GM12875 (cell line): Measurements from ENCODE around the gene EXOC6.

Experiments
- H3K4me3 ChIP-seq: one replicate; pipeline ENCODE4 v1.5.1; 2011; ENCODE audit warnings: low read depth, low read length, control low read depth
- TF ChIP-seq, protein P1 (sequence below): IDR thresholded peaks from 2 replicates; pipeline ENCODE4 v1.5.1; 2011; ENCODE audit warnings: low read depth, mild to moderate bottlenecking, control low read depth, inconsistent platforms, low read length, moderate library complexity, borderline replicate concordance; ENCODE audit not compliant: insufficient read depth

The EXOC6 gene

DNA sequence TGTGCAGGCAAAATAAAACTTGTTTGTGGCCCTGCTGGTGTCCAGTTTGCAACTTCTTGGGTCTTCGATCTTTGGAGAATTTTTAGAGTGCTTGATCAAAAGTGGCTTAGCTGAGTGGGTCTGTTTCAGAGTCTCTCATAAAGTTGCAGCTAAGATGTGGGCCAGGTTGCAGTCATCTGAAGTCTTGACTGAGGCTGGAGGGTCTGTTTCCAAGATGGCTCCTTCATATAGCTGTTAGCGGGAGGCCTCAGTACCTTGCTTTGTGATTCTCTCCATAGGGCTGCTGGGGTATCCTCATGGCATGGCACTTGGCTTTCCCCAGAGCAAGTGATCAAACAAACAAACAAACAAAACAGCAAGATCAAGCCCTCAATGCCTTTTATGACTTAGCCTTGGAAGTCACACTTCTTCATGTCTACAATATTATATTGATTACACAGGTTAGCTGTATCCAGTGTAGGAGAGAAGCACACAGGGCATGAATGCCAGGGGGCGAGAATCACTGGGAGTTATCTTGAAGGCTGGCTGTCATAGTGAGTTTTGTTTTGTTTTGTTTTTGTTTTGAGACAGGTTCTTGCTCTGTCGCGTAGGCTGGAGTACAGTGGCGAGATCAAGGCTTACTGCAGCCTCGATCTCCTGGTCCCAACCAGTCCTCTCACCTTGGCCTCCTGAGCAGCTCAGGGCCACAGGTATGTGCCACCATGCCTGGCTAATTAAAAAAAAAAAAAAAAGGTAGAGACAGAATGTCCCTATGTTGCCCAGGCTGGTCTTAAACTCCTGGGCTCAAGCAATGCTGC lies 235.6 kb downstream of the EXOC6 start:
- TF ChIP-seq, protein P1, sequence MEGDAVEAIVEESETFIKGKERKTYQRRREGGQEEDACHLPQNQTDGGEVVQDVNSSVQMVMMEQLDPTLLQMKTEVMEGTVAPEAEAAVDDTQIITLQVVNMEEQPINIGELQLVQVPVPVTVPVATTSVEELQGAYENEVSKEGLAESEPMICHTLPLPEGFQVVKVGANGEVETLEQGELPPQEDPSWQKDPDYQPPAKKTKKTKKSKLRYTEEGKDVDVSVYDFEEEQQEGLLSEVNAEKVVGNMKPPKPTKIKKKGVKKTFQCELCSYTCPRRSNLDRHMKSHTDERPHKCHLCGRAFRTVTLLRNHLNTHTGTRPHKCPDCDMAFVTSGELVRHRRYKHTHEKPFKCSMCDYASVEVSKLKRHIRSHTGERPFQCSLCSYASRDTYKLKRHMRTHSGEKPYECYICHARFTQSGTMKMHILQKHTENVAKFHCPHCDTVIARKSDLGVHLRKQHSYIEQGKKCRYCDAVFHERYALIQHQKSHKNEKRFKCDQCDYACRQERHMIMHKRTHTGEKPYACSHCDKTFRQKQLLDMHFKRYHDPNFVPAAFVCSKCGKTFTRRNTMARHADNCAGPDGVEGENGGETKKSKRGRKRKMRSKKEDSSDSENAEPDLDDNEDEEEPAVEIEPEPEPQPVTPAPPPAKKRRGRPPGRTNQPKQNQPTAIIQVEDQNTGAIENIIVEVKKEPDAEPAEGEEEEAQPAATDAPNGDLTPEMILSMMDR: no peak
- H3K4me3 ChIP-seq: no peak overlapping the region

DNA sequence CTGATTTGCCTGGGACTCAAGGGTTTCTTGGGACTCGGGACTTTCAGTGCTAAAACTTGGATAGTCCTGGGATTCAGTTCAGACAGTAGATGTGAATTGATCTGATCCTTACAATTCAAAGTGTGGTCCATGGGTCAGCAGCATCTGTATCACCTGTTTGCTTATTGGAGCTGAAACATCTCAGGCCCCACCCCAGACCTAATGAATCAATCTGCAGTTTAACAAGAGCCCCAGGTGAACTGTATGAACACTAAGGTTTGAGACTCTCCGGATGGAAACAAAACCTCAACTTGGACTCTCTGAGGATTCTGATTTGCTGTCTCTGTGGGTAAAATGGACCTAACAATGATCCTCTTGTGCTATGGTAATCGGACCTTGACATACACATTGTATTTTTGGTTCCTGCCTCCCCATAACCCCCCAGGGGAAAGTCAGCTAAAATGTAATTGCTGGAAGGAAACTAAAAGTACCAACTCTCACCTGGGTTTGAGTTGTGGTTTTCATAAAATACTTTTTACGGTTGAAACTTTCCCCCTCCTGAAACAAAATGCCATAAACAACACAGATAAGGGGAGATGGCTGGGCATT lies 237.0 kb downstream of the EXOC6 start:
- no peak overlapping the region for H3K4me3 ChIP-seq
- TF ChIP-seq, protein P1: no peak

DNA sequence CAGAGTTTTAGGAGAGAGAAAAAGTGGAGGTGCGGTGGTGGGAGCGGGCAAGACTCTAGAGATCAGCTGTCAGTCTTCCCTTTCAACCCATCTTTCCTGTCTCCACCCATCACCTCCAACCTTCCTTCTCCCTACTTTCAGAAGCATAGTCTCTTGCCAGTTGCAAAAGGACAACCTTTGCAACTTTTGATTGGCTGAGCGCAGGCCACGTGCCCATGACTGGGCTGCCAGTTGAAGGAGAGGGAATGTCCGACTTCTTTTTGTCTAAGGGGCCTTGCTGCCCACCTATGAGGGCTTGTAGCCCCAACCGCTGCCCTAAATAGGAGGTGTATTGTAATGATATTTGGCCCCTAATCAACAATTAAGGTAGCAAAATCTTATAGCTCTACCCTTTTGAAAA lies 238.0 kb downstream of the EXOC6 start:
- H3K4me3 ChIP-seq: no peak overlapping the region
- TF ChIP-seq, protein P1: no peak

DNA sequence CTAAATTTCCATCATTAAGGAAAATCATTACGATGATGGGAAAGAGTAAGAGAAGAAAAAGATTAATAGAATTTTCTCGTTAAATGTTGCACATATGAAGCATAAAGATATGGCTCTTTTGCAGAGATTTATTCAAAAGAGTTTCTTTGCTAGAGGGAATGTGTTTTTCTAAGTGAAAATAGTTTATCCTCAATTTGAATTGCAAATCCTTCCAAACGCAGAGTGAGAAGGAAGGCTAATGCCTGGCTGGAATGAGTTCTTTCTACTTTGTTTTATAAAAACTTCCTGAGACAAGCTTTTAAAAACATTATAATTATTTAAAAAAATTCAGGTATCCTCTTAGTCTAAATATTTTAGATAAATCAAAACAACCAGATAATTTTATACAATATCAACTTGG lies 239.5 kb downstream of the EXOC6 start:
- TF ChIP-seq, protein P1: no peak
- H3K4me3 ChIP-seq: no peak overlapping the region

DNA sequence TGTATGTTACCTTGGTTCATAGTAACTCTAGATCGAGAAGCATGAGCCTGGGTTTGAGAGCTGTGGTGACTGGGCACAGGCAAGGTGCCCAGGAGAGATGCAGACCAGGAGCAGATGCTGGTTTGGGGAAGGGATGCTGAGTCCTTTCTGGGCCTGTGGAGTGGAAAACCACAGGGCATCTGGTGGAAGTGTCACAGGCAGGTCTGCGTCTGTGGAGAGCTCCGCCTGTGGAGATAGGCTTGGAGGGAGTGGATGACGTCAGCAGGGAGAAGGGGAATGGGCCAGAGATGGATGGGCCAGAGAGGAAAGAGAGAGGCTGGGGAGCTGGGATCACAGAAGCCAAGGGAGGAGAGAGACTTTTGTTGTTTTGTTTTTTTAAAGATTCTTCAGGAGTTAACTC lies 240.1 kb downstream of the EXOC6 start:
- TF ChIP-seq, protein P1: no peak
- no peak overlapping the region for H3K4me3 ChIP-seq

DNA sequence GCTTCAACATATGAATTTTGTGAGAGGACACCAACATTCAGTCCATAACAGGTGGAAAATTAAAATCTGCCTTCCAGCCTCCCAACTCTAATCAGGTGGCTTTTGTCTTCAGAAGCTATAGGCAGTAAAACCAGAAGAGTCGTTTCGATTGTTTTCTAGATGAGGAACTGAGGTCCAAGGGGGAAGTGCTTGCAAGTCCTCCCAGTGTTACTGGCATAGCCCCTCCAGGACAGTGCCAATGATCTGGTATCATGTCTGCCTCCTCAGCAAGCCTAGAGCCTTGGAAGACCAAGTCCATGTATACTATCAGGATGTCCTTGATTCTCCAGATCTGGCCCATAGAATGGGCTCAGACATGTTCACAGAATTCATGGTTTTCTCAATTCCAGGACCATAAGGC lies 242.3 kb downstream of the EXOC6 start:
- TF ChIP-seq, protein P1: no peak
- H3K4me3 ChIP-seq: no peak overlapping the region

DNA sequence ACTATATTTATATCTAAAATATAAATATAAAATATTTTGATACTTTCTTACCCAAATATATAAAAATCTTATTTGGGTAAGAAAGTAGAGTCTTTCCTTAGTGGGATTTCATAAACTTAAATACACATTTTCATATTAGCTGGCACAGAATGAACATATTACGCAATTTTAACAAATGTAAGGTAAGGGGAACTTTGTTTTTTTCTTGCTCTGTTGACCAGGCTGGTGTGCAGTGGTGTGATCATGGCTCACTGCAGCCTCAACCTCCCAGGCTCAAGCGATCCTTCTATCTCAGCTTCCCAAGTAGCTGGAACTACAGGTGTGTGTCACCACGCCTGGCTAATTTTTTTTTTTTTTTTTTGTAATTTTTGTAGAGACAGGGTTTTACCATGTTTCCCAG lies 243.6 kb downstream of the EXOC6 start:
- TF ChIP-seq, protein P1: no peak
- no peak overlapping the region for H3K4me3 ChIP-seq
